PC-3 (cell line): ENCODE data around the gene GTF3C6.
"Not testable (repeated sequence)": the region's sequence is repeated elsewhere in the genome, so short reads cannot be mapped to it uniquely, and the experiment has no call there.

ENCODE experiments used
- EZH2phosphoT487 ChIP-seq: fragments of 300-600 bp; sonication (generic); IDR thresholded peaks from 2 replicates; pipeline ENCODE4 v1.6.1; 2018; ENCODE audit warnings: mild to moderate bottlenecking, antibody characterized with exemption, low read length, borderline replicate concordance
- TF ChIP-seq, protein P1 (sequence below): fragments of 300-600 bp; sonication (generic); conservative IDR thresholded peaks from 2 replicates; pipeline ENCODE4 v1.5.1; 2017; ENCODE audit warnings: antibody characterized with exemption, low read depth, mild to moderate bottlenecking, low read length

DNA sequence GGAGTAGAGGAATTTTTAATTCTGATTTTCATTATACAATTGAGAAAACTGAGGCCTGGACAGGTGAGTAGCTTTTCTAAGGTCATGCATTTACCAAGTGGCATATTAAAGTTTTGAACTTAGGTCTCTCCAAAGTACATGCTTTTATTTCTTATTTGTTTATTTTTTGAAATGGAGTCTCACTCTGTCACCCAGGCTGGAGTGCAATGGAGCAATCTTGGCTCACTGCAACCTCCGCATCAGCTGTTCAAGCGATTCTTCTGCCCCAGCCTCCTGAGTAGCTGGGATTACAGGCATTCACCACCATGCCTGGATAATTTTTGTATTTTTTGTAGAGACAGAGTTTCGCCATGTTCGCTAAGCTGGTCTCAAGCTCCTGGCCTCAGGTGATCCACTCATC lies 54.0 kb downstream of the GTF3C6 start:
- TF ChIP-seq, protein P1, sequence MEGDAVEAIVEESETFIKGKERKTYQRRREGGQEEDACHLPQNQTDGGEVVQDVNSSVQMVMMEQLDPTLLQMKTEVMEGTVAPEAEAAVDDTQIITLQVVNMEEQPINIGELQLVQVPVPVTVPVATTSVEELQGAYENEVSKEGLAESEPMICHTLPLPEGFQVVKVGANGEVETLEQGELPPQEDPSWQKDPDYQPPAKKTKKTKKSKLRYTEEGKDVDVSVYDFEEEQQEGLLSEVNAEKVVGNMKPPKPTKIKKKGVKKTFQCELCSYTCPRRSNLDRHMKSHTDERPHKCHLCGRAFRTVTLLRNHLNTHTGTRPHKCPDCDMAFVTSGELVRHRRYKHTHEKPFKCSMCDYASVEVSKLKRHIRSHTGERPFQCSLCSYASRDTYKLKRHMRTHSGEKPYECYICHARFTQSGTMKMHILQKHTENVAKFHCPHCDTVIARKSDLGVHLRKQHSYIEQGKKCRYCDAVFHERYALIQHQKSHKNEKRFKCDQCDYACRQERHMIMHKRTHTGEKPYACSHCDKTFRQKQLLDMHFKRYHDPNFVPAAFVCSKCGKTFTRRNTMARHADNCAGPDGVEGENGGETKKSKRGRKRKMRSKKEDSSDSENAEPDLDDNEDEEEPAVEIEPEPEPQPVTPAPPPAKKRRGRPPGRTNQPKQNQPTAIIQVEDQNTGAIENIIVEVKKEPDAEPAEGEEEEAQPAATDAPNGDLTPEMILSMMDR: not testable (repeated sequence)
- not testable (repeated sequence) for TF ChIP-seq EZH2phosphoT487
